ENCODE data around the gene ARHGAP22.

DNA sequence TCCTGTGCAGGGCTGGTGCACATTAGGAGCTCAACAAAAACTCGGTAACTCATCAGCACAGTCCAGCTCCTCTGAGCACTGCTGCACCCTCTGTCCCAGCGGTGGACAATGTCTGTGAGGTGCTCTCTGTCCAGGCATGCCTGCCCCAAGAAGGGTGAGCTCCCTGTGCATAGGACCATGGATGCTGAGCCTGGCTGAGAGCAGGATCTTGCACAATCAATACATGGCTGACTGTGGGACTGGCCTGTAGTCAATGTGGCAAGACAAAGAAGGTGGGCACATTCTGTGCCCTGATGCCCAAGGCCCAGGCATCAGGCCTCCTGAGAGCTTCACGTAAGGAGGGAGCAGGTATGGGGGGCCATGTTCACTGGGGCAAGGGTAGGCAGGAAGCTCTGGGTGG, 17.1 kb downstream of the ARHGAP22 start:
- TF ChIP-seq CHD1 (IDR thresholded peaks at IDR 0.05; ENCODE audit: low read depth, low read length) (no peak), BHLHE40 (IDR thresholded peaks at IDR 0.05; ENCODE audit: low read depth, low read length) (no peak), RFX5 (IDR thresholded peaks at IDR 0.05; ENCODE audit: low read depth, low read length) (no peak)
- TF ChIP-seq, protein P1, sequence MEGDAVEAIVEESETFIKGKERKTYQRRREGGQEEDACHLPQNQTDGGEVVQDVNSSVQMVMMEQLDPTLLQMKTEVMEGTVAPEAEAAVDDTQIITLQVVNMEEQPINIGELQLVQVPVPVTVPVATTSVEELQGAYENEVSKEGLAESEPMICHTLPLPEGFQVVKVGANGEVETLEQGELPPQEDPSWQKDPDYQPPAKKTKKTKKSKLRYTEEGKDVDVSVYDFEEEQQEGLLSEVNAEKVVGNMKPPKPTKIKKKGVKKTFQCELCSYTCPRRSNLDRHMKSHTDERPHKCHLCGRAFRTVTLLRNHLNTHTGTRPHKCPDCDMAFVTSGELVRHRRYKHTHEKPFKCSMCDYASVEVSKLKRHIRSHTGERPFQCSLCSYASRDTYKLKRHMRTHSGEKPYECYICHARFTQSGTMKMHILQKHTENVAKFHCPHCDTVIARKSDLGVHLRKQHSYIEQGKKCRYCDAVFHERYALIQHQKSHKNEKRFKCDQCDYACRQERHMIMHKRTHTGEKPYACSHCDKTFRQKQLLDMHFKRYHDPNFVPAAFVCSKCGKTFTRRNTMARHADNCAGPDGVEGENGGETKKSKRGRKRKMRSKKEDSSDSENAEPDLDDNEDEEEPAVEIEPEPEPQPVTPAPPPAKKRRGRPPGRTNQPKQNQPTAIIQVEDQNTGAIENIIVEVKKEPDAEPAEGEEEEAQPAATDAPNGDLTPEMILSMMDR (conservative IDR thresholded peaks at IDR 0.05; ENCODE audit: low read depth, low read length), result no peak

All from IMR-90 (cell line).